IMR-90 (cell line): ENCODE results near the gene PPBP. TPM values are rescaled to one million over a fixed set of nuclear protein-coding genes. Genes with fewer than 3 reads are reported as not detected.

Experiments
- ATAC-seq: fragments of 200-7000 bp; cut with Tn5 transposase; 2 replicates; pipeline ENCODE4 v1.9.1; 2020; ENCODE audit warnings: low read depth, mild to moderate bottlenecking, moderate library complexity
- BruUV-seq: library from RNA; stranded (reverse); fragments of 400-500 nt; replicated peaks from 2 replicates; lab custom pipeline; 2021; lab: Mats Ljungman, UMichigan
- CTCF ChIA-PET: fragments of 300-600 bp; formaldehyde crosslinking; extraction: SDS; loops from one replicate; lab custom pipeline; 2021; ENCODE audit warnings: antibody characterized with exemption; lab: Yijun Ruan, JAX
- POLR2A ChIA-PET: fragments of 300-600 bp; sonication (Branson Sonifier 250); formaldehyde crosslinking; loops from one replicate; lab custom pipeline; 2022; ENCODE audit warnings: antibody characterized with exemption; ENCODE audit not compliant: unreplicated experiment; lab: Charles Lee
- DNase-seq: peaks from one replicate; pipeline ENCODE4 v3.0.0; 2013
- H2AFZ ChIP-seq: replicated peaks from 2 replicates; pipeline ENCODE3; 2013; ENCODE audit warnings: low read length, mild to moderate bottlenecking; ENCODE audit not compliant: poor library complexity
- H2AK5ac ChIP-seq: 2 replicates; pipeline ENCODE4 v1.6.1; 2013; ENCODE audit warnings: low read depth, low read length, inconsistent platforms
- H2AK9ac ChIP-seq: replicated peaks from 2 replicates; pipeline ENCODE3; 2013; ENCODE audit warnings: mild to moderate bottlenecking, low read depth, low read length, moderate library complexity; ENCODE audit not compliant: poor library complexity
- H2BK120ac ChIP-seq: 2 replicates; pipeline ENCODE4 v1.6.1; 2013; ENCODE audit warnings: low read depth, low read length, inconsistent platforms
- H2BK15ac ChIP-seq: 3 replicates; pipeline ENCODE4 v1.6.1; 2013; ENCODE audit warnings: low read depth, low read length, inconsistent platforms
- H2BK20ac ChIP-seq: 2 replicates; pipeline ENCODE4 v1.6.1; 2013; ENCODE audit warnings: low read depth, mild to moderate bottlenecking, inconsistent platforms, low read length, moderate library complexity
- H2BK5ac ChIP-seq: 2 replicates; pipeline ENCODE4 v1.6.1; 2013; ENCODE audit warnings: mild to moderate bottlenecking, low read depth, low read length, inconsistent platforms; ENCODE audit not compliant: poor library complexity, severe bottlenecking
- H3K14ac ChIP-seq: replicated peaks from 2 replicates; pipeline ENCODE4 v1.6.1; 2013; ENCODE audit warnings: low read depth, low read length, inconsistent platforms
- H3K18ac ChIP-seq: 2 replicates; pipeline ENCODE4 v1.6.1; 2013; ENCODE audit warnings: low read depth, low read length, control low read depth
- H3K23ac ChIP-seq: 2 replicates; pipeline ENCODE4 v1.6.1; 2013; ENCODE audit warnings: low read depth, low read length, inconsistent platforms
- H3K27ac ChIP-seq: 2 replicates; pipeline ENCODE4 v1.5.1; 2013; ENCODE audit warnings: mild to moderate bottlenecking, control low read depth, low read length; ENCODE audit not compliant: insufficient read depth
- H3K27me3 ChIP-seq: 2 replicates; pipeline ENCODE4 v1.6.1; 2013; ENCODE audit warnings: low read length; ENCODE audit not compliant: control insufficient read depth, insufficient read depth
- H3K36me3 ChIP-seq: 2 replicates; pipeline ENCODE4 v1.6.1; 2013; ENCODE audit warnings: low read length, mixed read lengths; ENCODE audit not compliant: control insufficient read depth, insufficient read depth
- H3K4ac ChIP-seq: 2 replicates; pipeline ENCODE4 v1.6.1; 2013; ENCODE audit warnings: low read depth, low read length, inconsistent platforms
- H3K4me1 ChIP-seq: 2 replicates; pipeline ENCODE4 v1.6.1; 2013; ENCODE audit warnings: low read length, mixed read lengths; ENCODE audit not compliant: control insufficient read depth, insufficient read depth
- H3K4me2 ChIP-seq: 2 replicates; pipeline ENCODE4 v1.6.1; 2013; ENCODE audit warnings: low read depth, mild to moderate bottlenecking, control low read depth, low read length, moderate library complexity
- H3K4me3 ChIP-seq: 2 replicates; pipeline ENCODE4 v1.5.1; 2013; ENCODE audit warnings: low read depth, mild to moderate bottlenecking, control low read depth, low read length, moderate library complexity; ENCODE audit not compliant: insufficient read depth
- H3K56ac ChIP-seq: 2 replicates; pipeline ENCODE4 v1.6.1; 2013; ENCODE audit warnings: low read length, inconsistent platforms; ENCODE audit not compliant: insufficient read depth; ENCODE audit errors: extremely low read depth
- H3K79me1 ChIP-seq, 2 experiments: 2 replicates each; pipeline ENCODE4 v1.6.1; 2013; ENCODE audit warnings: low read length in 2 of 2, inconsistent platforms in 1 of 2, low read depth in 1 of 2
- H3K9ac ChIP-seq: 2 replicates; pipeline ENCODE4 v1.6.1; 2013; ENCODE audit warnings: low read depth, low read length, control low read depth
- H3K9me1 ChIP-seq: 2 replicates; pipeline ENCODE4 v1.6.1; 2013; ENCODE audit warnings: low read length, inconsistent platforms; ENCODE audit not compliant: insufficient read depth
- H3K9me3 ChIP-seq: 2 replicates; pipeline ENCODE4 v1.6.1; 2013; ENCODE audit warnings: low read length; ENCODE audit not compliant: control insufficient read depth, insufficient read depth
- H4K20me1 ChIP-seq: 2 replicates; pipeline ENCODE4 v1.6.1; 2013; ENCODE audit warnings: low read length, inconsistent platforms; ENCODE audit not compliant: insufficient read depth
- H4K5ac ChIP-seq: 2 replicates; pipeline ENCODE4 v1.6.1; 2013; ENCODE audit warnings: mild to moderate bottlenecking, low read depth, low read length, control low read depth
- H4K8ac ChIP-seq, 2 experiments: 2 replicates each; pipeline ENCODE4 v1.6.1; 2013; ENCODE audit warnings: low read depth in 2 of 2, low read length in 2 of 2, control low read depth in 1 of 2, inconsistent platforms in 1 of 2
- H4K91ac ChIP-seq: 2 replicates; pipeline ENCODE4 v1.6.1; 2013; ENCODE audit warnings: low read depth, low read length, inconsistent platforms; ENCODE audit not compliant: insufficient read depth
- BHLHE40 ChIP-seq: fragments of 150-350 bp; IDR thresholded peaks from 2 replicates; pipeline ENCODE4 v1.6.1; 2016; ENCODE audit warnings: mild to moderate bottlenecking, low read depth, low read length
- CEBPB ChIP-seq: IDR thresholded peaks from 2 replicates; pipeline ENCODE4 v1.6.1; 2012; ENCODE audit warnings: low read depth, low read length, improper control_type of control experiment
- CHD1 ChIP-seq: IDR thresholded peaks from 2 replicates; pipeline ENCODE4 v1.6.1; 2012; ENCODE audit warnings: low read depth, low read length, improper control_type of control experiment
- FOS ChIP-seq: fragments of 150-350 bp; IDR thresholded peaks from 2 replicates; pipeline ENCODE4 v1.6.1; 2016; ENCODE audit warnings: low read depth, low read length
- MAFK ChIP-seq: IDR thresholded peaks from 2 replicates; pipeline ENCODE4 v1.6.1; 2012; ENCODE audit warnings: low read depth, low read length, improper control_type of control experiment
- MAZ ChIP-seq: IDR thresholded peaks from 2 replicates; pipeline ENCODE4 v1.6.1; 2012; ENCODE audit warnings: low read depth, mild to moderate bottlenecking, low read length, improper control_type of control experiment, moderate library complexity, borderline replicate concordance
- MXI1 ChIP-seq: IDR thresholded peaks from 2 replicates; pipeline ENCODE4 v1.6.1; 2012; ENCODE audit warnings: low read depth, mild to moderate bottlenecking, low read length, moderate library complexity, borderline replicate concordance
- NFE2L2 ChIP-seq: fragments of 150-350 bp; IDR thresholded peaks from 2 replicates; pipeline ENCODE4 v1.6.1; 2016; ENCODE audit warnings: low read depth, mild to moderate bottlenecking, low read length
- POLR2A ChIP-seq: IDR thresholded peaks from 2 replicates; pipeline ENCODE4 v1.6.1; 2012; ENCODE audit warnings: mild to moderate bottlenecking, low read depth, low read length
- RAD21 ChIP-seq: IDR thresholded peaks from 2 replicates; pipeline ENCODE4 v1.6.1; 2012; ENCODE audit warnings: low read length, improper control_type of control experiment
- RCOR1 ChIP-seq: IDR thresholded peaks from 2 replicates; pipeline ENCODE4 v1.6.1; 2012; ENCODE audit warnings: mild to moderate bottlenecking, low read length, improper control_type of control experiment; ENCODE audit not compliant: insufficient replicate concordance
- RFX5 ChIP-seq: IDR thresholded peaks from 2 replicates; pipeline ENCODE4 v1.8.0; 2012; ENCODE audit warnings: low read depth, mild to moderate bottlenecking, low read length, moderate library complexity
- SMC3 ChIP-seq: fragments of 150-350 bp; IDR thresholded peaks from 2 replicates; pipeline ENCODE4 v1.6.1; 2016; ENCODE audit warnings: low read depth, mild to moderate bottlenecking, antibody characterized with exemption, low read length, moderate library complexity
- USF2 ChIP-seq: fragments of 150-350 bp; IDR thresholded peaks from 2 replicates; pipeline ENCODE4 v1.6.1; 2017; ENCODE audit warnings: mild to moderate bottlenecking, antibody characterized with exemption, low read length, low read depth
- dilution Hi-C: fragments of 300-500 bp; cut with HindIII; formaldehyde crosslinking; loops from one replicate; pipeline ENCODE4 v1.14.3; 2018; ENCODE audit warnings: low sequenced_read_pairs; ENCODE audit not compliant: unreplicated experiment
- in situ Hi-C: fragments of 300-500 bp; cut with MboI; formaldehyde crosslinking; loops from 3 replicates; pipeline ENCODE4 v1.14.3; 2019; ENCODE audit warnings: low sequenced_read_pairs, inconsistent platforms, mixed read lengths
- intact Hi-C: fragments of 100-400 bp; cut with micrococcal nuclease; formaldehyde crosslinking; loops from 2 replicates; pipeline ENCODE4 v1.10.0; 2022
- polyA plus RNA-seq, 3 experiments: library from polyadenylated mRNA; depleted of rRNA; stranded (reverse); fragments of >200 nt; gene quantifications; 2 replicates each; pipeline ENCODE4 v1.2.3, GENCODE V29; 2012; ENCODE audit warnings: low replicate concordance in 1 of 3
- total RNA-seq: library from RNA; depleted of rRNA; stranded (reverse); fragments of >200 nt; gene quantifications from 2 replicates; pipeline ENCODE4 v1.2.3, GENCODE V29; 2012
- TF ChIP-seq, protein P1 (sequence below): conservative IDR thresholded peaks from 2 replicates; pipeline ENCODE4 v1.5.1; 2012; ENCODE audit warnings: mild to moderate bottlenecking, low read depth, low read length, improper control_type of control experiment
- TF ChIP-seq, protein P2 (sequence below): fragments of 150-350 bp; IDR thresholded peaks from 2 replicates; pipeline ENCODE4 v1.6.1; 2016; ENCODE audit warnings: low read depth, mild to moderate bottlenecking, low read length, moderate library complexity, borderline replicate concordance

The PPBP gene
- total and polyA plus RNA-seq, 2 of the 4 experiments (the other 2 are of a cell fraction) = not detected

DNA sequence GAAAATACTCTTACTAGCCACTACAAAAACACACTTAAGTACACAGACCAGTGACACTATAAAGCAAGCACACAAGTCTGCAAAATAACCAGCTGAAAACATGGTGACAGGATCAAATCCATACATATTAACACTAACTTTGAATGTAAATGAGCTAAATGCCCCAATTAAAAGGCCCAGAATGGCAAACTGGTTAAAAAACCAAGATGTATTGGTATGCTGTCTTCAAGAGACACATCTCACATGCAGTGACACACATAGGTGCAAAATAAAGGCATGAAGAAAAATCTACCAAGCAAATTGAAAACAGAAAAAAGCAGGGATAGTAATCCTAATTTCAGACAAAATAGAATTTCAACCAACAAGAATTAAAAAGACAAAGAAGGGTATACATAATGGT lies 17.0 kb downstream of the PPBP start:
- no peak overlapping the region for H2AFZ ChIP-seq
- ATAC-seq (no peak), DNase-seq (no peak)
- ChIA-PET CTCF (no interaction called here), POLR2A (no interaction called here)
- TF ChIP-seq, protein P1, sequence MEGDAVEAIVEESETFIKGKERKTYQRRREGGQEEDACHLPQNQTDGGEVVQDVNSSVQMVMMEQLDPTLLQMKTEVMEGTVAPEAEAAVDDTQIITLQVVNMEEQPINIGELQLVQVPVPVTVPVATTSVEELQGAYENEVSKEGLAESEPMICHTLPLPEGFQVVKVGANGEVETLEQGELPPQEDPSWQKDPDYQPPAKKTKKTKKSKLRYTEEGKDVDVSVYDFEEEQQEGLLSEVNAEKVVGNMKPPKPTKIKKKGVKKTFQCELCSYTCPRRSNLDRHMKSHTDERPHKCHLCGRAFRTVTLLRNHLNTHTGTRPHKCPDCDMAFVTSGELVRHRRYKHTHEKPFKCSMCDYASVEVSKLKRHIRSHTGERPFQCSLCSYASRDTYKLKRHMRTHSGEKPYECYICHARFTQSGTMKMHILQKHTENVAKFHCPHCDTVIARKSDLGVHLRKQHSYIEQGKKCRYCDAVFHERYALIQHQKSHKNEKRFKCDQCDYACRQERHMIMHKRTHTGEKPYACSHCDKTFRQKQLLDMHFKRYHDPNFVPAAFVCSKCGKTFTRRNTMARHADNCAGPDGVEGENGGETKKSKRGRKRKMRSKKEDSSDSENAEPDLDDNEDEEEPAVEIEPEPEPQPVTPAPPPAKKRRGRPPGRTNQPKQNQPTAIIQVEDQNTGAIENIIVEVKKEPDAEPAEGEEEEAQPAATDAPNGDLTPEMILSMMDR = no peak
- TF ChIP-seq CEBPB (no peak), MAFK (no peak), USF2 (no peak), BHLHE40 (no peak), FOS (no peak), RFX5 (no peak), RCOR1 (no peak), POLR2A (no peak), MAZ (no peak), RAD21 (no peak), NFE2L2 (no peak), SMC3 (no peak), CHD1 (no peak), MXI1 (no peak)
- TF ChIP-seq, protein P2, sequence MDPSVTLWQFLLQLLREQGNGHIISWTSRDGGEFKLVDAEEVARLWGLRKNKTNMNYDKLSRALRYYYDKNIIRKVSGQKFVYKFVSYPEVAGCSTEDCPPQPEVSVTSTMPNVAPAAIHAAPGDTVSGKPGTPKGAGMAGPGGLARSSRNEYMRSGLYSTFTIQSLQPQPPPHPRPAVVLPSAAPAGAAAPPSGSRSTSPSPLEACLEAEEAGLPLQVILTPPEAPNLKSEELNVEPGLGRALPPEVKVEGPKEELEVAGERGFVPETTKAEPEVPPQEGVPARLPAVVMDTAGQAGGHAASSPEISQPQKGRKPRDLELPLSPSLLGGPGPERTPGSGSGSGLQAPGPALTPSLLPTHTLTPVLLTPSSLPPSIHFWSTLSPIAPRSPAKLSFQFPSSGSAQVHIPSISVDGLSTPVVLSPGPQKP = no peak
- H4K91ac ChIP-seq = no peak overlapping the region
- H3K9me3 ChIP-seq = 0 out of 2 replicates have a peak, but pooled peaks cover 4% of the 10 kb centered on the region
- H2BK120ac ChIP-seq = no peak overlapping the region
- H2BK5ac ChIP-seq = no peak overlapping the region
- in situ Hi-C loops = no loop called here
- no peaks in the 10 kb centered on the region for H3K27me3 ChIP-seq
- no peak overlapping the region for H2BK20ac ChIP-seq
- H4K20me1 ChIP-seq = no peaks in the 10 kb centered on the region
- H3K23ac ChIP-seq = no peak overlapping the region
- no peak overlapping the region for H4K5ac ChIP-seq
- no peak overlapping the region for H3K4me3 ChIP-seq
- dilution Hi-C loops = no loop called here
- H2AK5ac ChIP-seq = no peak overlapping the region
- no peaks in the 10 kb centered on the region for H3K79me1 ChIP-seq
- no peak overlapping the region for H2BK15ac ChIP-seq
- H2AK9ac ChIP-seq = no peak overlapping the region
- intact Hi-C loops = no loop called here
- H3K9ac ChIP-seq = no peak overlapping the region
- no peak overlapping the region for H4K8ac ChIP-seq
- no peak overlapping the region for H3K14ac ChIP-seq
- H3K36me3 ChIP-seq = no peaks in the 10 kb centered on the region
- no peak overlapping the region for H3K18ac ChIP-seq
- H3K4me2 ChIP-seq = no peak overlapping the region
- H3K9me1 ChIP-seq = no peaks in the 10 kb centered on the region
- H3K56ac ChIP-seq = no peak overlapping the region
- no peak overlapping the region for H3K27ac ChIP-seq
- H3K4ac ChIP-seq = no peak overlapping the region
- no TSS peak for BruUV-seq
- no peaks in the 10 kb centered on the region for H3K4me1 ChIP-seq
